HFFc6 (cell line): Measurements from ENCODE around the gene CALCR. TPM values are rescaled to one million over a fixed set of nuclear protein-coding genes. Genes with fewer than 3 reads are reported as not detected.

Experiments used
- DNase-seq: peaks from one replicate; pipeline ENCODE4 v3.0.0-alpha.2; 2018
- H3K27ac Mint-ChIP-seq: 2 replicates; pipeline ENCODE4 v1.8.0; 2020; ENCODE audit warnings: mild to moderate bottlenecking, mixed read lengths
- H3K27me3 Mint-ChIP-seq: 2 replicates; pipeline ENCODE4 v1.8.0; 2021; ENCODE audit warnings: mild to moderate bottlenecking, moderate library complexity, mixed read lengths; ENCODE audit not compliant: insufficient read depth
- H3K36me3 Mint-ChIP-seq: 2 replicates; pipeline ENCODE4 v1.8.0; 2021; ENCODE audit warnings: low read depth, mixed read lengths
- H3K4me1 Mint-ChIP-seq: 2 replicates; pipeline ENCODE4 v1.8.0; 2020; ENCODE audit warnings: low read depth, mixed read lengths
- H3K4me3 Mint-ChIP-seq: 2 replicates; pipeline ENCODE4 v1.8.0; 2020; ENCODE audit warnings: mild to moderate bottlenecking, moderate library complexity, mixed read lengths
- H3K9me3 Mint-ChIP-seq: 2 replicates; pipeline ENCODE4 v1.8.0; 2020; ENCODE audit warnings: mild to moderate bottlenecking, mixed read lengths
- total RNA-seq, 6 experiments: library from RNA; stranded (reverse); fragmentation: NEBNext Ultra II Directional; extraction: Animal tissue kit (Norgen Biotek cat#: 25700); gene quantifications; 2 replicates in 1 of 6; 3 replicates in 5 of 6; pipeline ENCODE4 v1.2.3, GENCODE V29; 2021
- TF ChIP-seq, protein P1 (sequence below): fragments of 200-600 bp; sonication (generic); IDR thresholded peaks from 2 replicates; pipeline ENCODE4 v1.5.0; 2021; ENCODE audit warnings: antibody characterized with exemption, mild to moderate bottlenecking

The CALCR gene
- total RNA-seq, 6 experiments from 2014 or later = not detected

DNA sequence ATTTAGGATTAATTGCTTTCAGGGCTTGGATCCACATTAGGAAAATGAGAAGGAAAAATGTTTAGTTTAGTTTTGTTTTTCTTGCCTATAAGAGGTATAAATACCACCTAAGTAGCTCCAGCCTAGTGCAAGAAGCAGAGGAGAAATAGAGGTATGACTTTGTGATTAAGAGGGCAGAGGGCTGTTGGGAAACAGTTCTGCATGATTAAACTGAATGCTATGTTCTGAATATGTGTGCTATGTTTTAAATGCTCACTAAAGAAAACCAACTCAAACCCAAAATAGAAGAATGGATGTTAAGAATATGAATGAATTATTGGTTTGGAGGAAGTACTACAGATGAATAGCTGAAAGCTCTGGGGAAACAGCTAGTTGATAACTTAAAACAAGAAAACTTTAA, 7.6 kb downstream of the CALCR start:
- DNase-seq = no peak
- Mint-ChIP-seq H3K4me3 (no peak overlapping the region), H3K27ac (no peak overlapping the region), H3K4me1 (no peaks in the 10 kb centered on the region), H3K36me3 (no peaks in the 10 kb centered on the region), H3K27me3 (peaks cover 12% of the 10 kb centered on the region), H3K9me3 (no peaks in the 10 kb centered on the region)
- TF ChIP-seq, protein P1, sequence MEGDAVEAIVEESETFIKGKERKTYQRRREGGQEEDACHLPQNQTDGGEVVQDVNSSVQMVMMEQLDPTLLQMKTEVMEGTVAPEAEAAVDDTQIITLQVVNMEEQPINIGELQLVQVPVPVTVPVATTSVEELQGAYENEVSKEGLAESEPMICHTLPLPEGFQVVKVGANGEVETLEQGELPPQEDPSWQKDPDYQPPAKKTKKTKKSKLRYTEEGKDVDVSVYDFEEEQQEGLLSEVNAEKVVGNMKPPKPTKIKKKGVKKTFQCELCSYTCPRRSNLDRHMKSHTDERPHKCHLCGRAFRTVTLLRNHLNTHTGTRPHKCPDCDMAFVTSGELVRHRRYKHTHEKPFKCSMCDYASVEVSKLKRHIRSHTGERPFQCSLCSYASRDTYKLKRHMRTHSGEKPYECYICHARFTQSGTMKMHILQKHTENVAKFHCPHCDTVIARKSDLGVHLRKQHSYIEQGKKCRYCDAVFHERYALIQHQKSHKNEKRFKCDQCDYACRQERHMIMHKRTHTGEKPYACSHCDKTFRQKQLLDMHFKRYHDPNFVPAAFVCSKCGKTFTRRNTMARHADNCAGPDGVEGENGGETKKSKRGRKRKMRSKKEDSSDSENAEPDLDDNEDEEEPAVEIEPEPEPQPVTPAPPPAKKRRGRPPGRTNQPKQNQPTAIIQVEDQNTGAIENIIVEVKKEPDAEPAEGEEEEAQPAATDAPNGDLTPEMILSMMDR = no peak

DNA sequence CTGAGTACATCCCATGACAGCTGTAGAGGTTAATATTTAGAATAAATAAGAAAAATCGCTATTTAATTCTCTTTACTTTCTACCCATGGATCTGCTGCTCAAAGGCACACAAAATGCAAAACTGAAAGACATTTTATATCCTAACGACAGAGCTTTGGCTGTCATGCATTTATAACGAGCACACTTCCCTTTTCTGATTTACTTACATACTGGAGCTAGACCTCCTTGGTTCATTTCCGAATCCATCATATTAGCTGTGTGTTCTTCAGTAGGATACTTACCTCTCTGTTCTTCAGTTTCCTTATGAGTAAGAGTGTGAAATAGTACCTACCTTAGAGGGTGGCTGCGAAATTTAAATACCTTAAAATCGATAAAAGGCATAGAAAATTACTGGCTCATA, 10.9 kb downstream of the CALCR start:
- H3K36me3 Mint-ChIP-seq = no peaks in the 10 kb centered on the region
- H3K9me3 Mint-ChIP-seq = no peaks in the 10 kb centered on the region
- DNase-seq = no peak
- H3K4me1 Mint-ChIP-seq = no peaks in the 10 kb centered on the region
- peaks cover 10% of the 10 kb centered on the region for H3K27me3 Mint-ChIP-seq
- TF ChIP-seq, protein P1 = no peak
- H3K4me3 Mint-ChIP-seq = no peak overlapping the region
- H3K27ac Mint-ChIP-seq = no peak overlapping the region

DNA sequence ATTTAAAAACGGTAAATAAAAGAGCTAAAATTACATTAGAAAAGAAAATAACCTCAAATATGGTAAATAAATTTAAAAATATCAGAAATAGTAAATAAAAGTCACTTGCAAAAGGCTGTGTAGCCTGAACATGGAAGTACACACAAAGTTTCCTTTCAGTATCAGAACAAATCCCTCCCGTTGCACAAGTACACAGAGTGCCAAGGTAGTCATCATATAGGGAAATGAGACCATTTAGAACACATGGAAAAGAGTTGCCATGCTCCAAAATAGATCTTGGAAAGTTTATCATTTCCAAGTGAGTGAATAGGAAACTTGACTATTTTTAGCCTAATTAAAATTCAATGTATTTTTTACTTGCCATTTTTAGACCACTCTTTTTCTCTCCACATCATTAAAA, 11.6 kb downstream of the CALCR start:
- H3K4me1 Mint-ChIP-seq = no peaks in the 10 kb centered on the region
- no peak for DNase-seq
- H3K27me3 Mint-ChIP-seq = peaks cover 9% of the 10 kb centered on the region
- H3K36me3 Mint-ChIP-seq = no peaks in the 10 kb centered on the region
- TF ChIP-seq, protein P1 = no peak
- no peaks in the 10 kb centered on the region for H3K9me3 Mint-ChIP-seq
- no peak overlapping the region for H3K27ac Mint-ChIP-seq
- H3K4me3 Mint-ChIP-seq = no peak overlapping the region

DNA sequence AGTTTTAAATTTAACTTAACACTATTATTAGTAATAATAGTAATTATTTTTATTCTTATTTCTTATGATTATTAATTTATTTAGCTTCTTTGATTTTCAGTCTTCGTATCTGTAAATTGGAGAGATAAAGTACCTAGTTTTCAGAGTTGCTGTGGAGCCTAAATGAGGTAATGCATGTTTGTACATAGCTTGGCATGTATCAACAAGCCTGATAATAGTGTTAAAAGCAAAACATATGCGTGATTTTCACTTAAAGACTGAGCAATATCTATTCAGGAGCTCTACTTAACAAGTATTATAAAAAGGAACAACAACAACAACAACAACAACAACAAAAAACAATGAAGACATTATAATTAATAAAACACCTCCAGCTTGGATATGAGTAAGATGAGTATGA, 12.4 kb downstream of the CALCR start:
- Mint-ChIP-seq H3K27me3 (peaks cover 9% of the 10 kb centered on the region), H3K4me3 (no peak overlapping the region), H3K4me1 (no peaks in the 10 kb centered on the region), H3K9me3 (no peaks in the 10 kb centered on the region), H3K27ac (no peak overlapping the region), H3K36me3 (no peaks in the 10 kb centered on the region)
- TF ChIP-seq, protein P1 = no peak
- no peak for DNase-seq

DNA sequence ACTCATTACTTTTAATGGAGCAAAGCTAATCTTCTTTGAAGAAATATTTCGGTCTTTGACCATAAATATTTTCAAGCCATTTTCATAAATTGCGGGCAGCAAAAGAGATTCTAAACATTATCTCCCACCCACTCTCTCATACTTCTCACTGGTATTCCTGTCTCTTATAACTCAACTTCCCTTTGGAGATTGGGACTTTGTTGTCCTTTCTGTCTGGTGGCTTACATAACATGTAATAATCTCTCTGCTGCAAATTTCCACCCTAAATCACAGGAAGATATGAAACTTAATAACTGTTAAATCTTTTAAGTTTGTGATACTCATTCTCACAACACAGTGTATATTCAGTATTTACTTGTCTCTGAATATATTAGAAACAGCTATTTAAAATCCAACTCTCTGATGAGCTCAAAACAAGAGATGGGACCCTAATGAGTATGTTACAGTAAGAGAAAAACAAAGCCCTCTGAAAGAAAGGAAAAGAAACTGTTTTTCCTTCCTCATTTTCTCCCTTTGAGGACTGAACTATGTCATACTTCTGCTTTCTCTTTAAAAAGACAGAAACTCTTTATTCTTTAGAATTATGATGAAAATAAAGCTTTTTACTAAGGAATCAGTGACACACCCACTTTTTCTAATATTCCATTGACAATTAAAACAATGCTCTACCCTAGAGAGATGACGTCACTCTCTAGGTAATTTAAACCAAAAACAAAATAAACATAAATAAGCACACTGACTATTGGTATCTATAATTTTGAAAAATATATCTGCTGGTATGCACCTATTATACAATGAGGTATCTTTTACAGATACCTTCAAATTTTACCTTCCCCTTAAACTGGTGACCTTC, 14.7 kb downstream of the CALCR start:
- H3K4me1 Mint-ChIP-seq = no peaks in the 10 kb centered on the region
- H3K4me3 Mint-ChIP-seq = no peak overlapping the region
- H3K36me3 Mint-ChIP-seq = no peaks in the 10 kb centered on the region
- H3K27ac Mint-ChIP-seq = no peak overlapping the region
- H3K9me3 Mint-ChIP-seq = no peaks in the 10 kb centered on the region
- no peak for DNase-seq
- TF ChIP-seq, protein P1 = no peak
- H3K27me3 Mint-ChIP-seq = peaks cover 9% of the 10 kb centered on the region
